ENCODE data around the gene GPS2.

The GPS2 gene

GRCh38 chr17:7357381-7357780 is 42.2 kb upstream of the GPS2 start (continued):
- TF ChIP-seq ZNF600 (tag by site-specific recombination; IDR thresholded peaks at IDR 0.05) (0 out of 2 replicates have a peak, but pooled peaks have one; percentile 17), ZNF660 (tag by site-specific recombination; IDR thresholded peaks at IDR 0.05) (no peak), IKZF3 (tag by site-specific recombination; IDR thresholded peaks at IDR 0.05) (no peak), PRDM2 (tag by site-specific recombination; IDR thresholded peaks at IDR 0.05; ENCODE audit: borderline replicate concordance) (no peak)

- POLR2A ChIA-PET: interaction anchor here (0.6 to 3.4 kb wide), 7 partner anchors 27 to 312 kb away, joined by 3 to 29 read pairs (median 6); partner anchors contain the start of gene TMEM256
- H3K4me3 ChIP-seq (ENCODE audit: low read depth, low read length): no peak overlapping the region
- no peaks in the 10 kb centered on the region for H3K9me3 ChIP-seq (ENCODE audit: control insufficient read depth, insufficient read depth, low read depth, low read length)
- peaks cover 3% of the 10 kb centered on the region for H3K4me1 ChIP-seq (ENCODE audit: control insufficient read depth, insufficient read depth, low read length)
- H3K27ac ChIP-seq (ENCODE audit: extremely low read depth, low read depth, low read length): no peak overlapping the region
- no peaks in the 10 kb centered on the region for H3K36me3 ChIP-seq (ENCODE audit: control insufficient read depth in 2 of 2, insufficient read depth in 1 of 2, low read length in 2 of 2)
- CTCF ChIA-PET: interaction anchor here (0.7 to 4.3 kb wide), 29 partner anchors 9 to 332 kb away, joined by 3 to 87 read pairs (median 8); partner anchors contain the start of genes CHRNB1, FGF11, SENP3 and SLC35G6
- TF ChIP-seq ZNF174 (tag by site-specific recombination; IDR thresholded peaks at IDR 0.05): no peak
- TF ChIP-seq ZNF426 (tag by site-specific recombination; IDR thresholded peaks at IDR 0.05): no peak
- no peak for TF ChIP-seq ZNF571 (tag by site-specific recombination; IDR thresholded peaks at IDR 0.05)
- TF ChIP-seq ZNF529 (tag by site-specific recombination; IDR thresholded peaks at IDR 0.05; ENCODE audit: insufficient replicate concordance): no peak
- TF ChIP-seq ZNF280D (tag by site-specific recombination; IDR thresholded peaks at IDR 0.05): no peak
- TF ChIP-seq YY1 (tag by site-specific recombination; IDR thresholded peaks at IDR 0.05): no peak
- no peak for TF ChIP-seq ZNF239 (tag by site-specific recombination; IDR thresholded peaks at IDR 0.05)
- TF ChIP-seq ZNF169 (tag by site-specific recombination; IDR thresholded peaks at IDR 0.05): no peak
- no peak for TF ChIP-seq PRDM4 (tag by site-specific recombination; IDR thresholded peaks at IDR 0.05)
- no peak for TF ChIP-seq KLF17 (tag by site-specific recombination; IDR thresholded peaks at IDR 0.05)
- TF ChIP-seq ZNF19 (tag by site-specific recombination; IDR thresholded peaks at IDR 0.05; ENCODE audit: low read depth): no peak
- TF ChIP-seq ZNF138 (tag by site-specific recombination; IDR thresholded peaks at IDR 0.05; ENCODE audit: borderline replicate concordance): no peak
- TF ChIP-seq ZNF518A (tag by site-specific recombination; conservative IDR thresholded peaks at IDR 0.05; ENCODE audit: low read depth): no peak
- TF ChIP-seq ZNF184 (tag by site-specific recombination; IDR thresholded peaks at IDR 0.05): no peak
- TF ChIP-seq GLIS2 (tag by site-specific recombination; IDR thresholded peaks at IDR 0.05): no peak
These were observed 41.6 kb upstream of the GPS2 start for GRCh38 chr17:7356756-7357155.

Measured in HEK293 (cell line).